AG10803 (cell line): Measurements from ENCODE around the gene CTDSP2.

Source experiments
- DNase-seq: peaks from one replicate; pipeline ENCODE4 v3.0.0; 2010; ENCODE audit warnings: low read depth
- H3K4me3 ChIP-seq: 2 replicates; pipeline ENCODE4 v1.5.1; 2011; ENCODE audit warnings: mild to moderate bottlenecking, low read length, control low read depth
- CTCF ChIP-seq: conservative IDR thresholded peaks from 2 replicates; pipeline ENCODE4 v1.5.1; 2011; ENCODE audit warnings: mild to moderate bottlenecking, low read length, control low read depth, inconsistent platforms

CTDSP2 gene

DNA sequence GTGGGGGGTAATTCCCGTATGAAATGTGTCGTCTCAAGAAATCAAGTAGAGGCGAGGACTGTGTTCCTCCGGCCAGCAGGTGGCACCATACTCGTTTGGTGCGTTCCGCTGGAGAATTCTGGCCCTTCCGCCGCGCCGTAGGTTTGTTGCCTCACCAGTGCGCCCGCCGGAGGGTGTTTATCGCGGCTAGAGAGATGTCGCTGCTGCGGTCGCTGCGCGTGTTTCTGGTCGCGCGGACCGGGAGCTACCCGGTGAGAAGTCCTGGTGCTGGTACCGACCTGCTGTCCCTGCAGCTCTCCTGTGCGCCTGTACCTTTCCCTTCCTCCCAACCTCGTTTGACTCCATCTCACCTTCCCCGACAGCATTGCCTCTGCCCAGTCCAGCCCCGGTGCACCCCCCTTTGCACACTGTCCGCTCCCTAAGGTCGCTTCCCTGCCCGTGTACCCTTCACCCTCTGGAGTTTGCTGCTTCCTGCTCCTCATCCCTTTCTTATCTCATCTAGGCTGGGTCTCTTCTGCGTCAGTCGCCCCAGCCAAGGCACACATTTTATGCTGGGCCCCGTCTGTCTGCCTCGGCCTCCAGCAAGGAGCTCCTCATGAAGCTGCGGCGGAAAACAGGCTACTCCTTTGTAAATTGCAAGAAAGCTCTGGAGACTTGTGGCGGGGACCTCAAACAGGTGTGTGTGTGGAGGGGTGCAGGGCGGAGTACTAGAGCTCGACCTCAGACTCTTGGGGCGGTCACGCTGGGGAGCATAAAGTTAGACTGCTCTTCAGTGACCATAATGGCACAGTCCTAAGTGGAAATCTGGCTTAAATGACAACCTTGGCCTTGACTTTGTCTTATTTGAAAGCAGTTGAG lies 63.7 kb downstream of the CTDSP2 start, which contains the start of gene TSFM:
TSS of gene TSFM (plus strand) at position 180 of the 858 bp plus-strand sequence. CDS start at position 195, 15 bp downstream.
- TF ChIP-seq CTCF = peak; percentile 86
- peak within 1 kb of the TSS; percentile 100 for H3K4me3 ChIP-seq
- peak; percentile 93 for DNase-seq

GRCh38 chr12:57782243-57782607 lies 64.3 kb downstream of the CTDSP2 start:
- DNase-seq = no peak
- H3K4me3 ChIP-seq = no peak overlapping the region
- TF ChIP-seq CTCF = no peak

DNA sequence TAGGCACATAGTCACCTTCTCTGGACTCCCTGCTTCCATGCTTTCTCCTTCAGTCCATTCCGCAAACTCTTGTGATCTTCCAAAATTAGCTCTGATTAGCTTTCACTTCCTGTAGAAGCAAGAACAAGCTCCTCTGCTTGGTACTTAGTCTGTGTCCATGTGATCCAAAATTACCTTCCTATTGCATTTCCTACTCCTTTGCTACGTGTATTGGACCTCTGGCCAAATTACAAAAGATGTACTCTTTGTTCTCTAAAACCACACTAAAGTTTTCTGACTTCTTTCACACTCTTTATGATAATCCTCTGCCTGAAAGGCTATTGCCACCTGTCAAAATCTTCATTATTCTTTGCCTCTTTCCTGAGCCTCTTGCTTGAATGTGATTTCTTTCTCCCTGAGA lies 64.7 kb downstream of the CTDSP2 start:
- no peak for TF ChIP-seq CTCF
- DNase-seq = no peak
- H3K4me3 ChIP-seq = no peak overlapping the region

DNA sequence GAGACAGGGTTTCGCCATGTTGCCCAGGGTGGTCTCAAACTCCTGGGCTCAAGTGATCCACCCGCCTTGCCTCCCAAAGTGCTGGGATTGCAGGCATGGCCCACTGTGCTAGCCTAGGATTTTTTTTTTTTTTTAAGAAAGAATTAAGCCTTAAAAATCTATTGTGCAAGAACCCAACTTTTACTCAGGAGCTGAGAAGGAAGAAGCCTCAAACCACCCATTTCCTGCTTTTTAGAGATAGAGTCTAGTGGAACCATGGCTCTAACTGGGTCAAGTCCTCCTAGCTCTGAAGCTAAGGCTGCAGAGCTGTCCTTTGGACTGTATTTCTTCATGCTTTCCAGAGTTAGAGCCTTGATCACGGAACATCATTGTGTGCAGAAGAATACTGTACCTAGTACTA lies 65.3 kb downstream of the CTDSP2 start:
- no peak for DNase-seq
- no peak for TF ChIP-seq CTCF
- H3K4me3 ChIP-seq = no peak overlapping the region

GRCh38 chr12:57780284-57780897 lies 66.1 kb downstream of the CTDSP2 start:
- DNase-seq = no peak
- no peak overlapping the region for H3K4me3 ChIP-seq
- TF ChIP-seq CTCF = no peak

- DNase-seq = no peak
- H3K4me3 ChIP-seq = no peak overlapping the region
- no peak for TF ChIP-seq CTCF
Measured at GRCh38 chr12:57779736-57780135, 66.8 kb downstream of the CTDSP2 start.

DNA sequence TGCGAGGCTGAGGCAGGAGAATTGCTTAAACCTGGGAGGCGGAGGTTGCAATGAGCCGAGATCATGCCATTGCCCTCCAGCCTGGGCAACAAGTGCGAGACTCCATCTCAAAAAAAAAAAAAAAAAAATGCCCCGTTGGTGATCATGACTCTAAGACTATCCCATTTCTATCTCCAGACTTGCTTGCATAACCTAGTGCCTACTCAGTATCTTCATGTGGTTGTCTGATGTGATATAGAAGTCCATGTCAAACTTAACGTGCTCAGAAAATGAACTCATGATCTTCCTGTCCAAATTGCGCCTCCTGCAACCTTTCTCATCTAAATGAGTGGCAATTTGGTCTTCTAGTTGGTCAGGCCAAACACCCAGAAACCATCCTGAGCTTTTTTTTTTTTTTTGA lies 68.6 kb downstream of the CTDSP2 start:
- H3K4me3 ChIP-seq = no peak overlapping the region
- no peak for TF ChIP-seq CTCF
- no peak for DNase-seq
